Measurements from ENCODE around the gene B3GNT8.

DNA sequence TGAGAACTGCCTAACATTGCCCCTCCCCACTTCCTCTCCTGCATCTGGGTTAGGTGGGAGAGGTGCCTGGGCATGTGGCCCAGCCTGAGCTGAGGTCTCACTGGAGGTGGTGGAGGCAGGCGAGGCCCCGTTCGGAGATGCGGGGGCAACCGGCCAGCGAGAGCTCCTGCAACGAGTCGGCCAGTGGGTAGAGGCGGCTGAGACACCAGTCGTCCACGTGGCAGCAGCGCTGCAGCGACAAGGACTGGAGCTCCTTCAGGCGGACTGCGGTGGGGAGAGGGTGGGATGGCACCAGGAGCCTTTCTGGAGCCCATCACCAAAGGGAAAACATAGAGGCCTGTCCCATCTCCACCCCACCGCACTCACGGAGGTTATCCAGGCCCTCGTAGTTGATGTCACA lies 6.0 kb upstream of the B3GNT8 start:
- TF ChIP-seq, protein P1, sequence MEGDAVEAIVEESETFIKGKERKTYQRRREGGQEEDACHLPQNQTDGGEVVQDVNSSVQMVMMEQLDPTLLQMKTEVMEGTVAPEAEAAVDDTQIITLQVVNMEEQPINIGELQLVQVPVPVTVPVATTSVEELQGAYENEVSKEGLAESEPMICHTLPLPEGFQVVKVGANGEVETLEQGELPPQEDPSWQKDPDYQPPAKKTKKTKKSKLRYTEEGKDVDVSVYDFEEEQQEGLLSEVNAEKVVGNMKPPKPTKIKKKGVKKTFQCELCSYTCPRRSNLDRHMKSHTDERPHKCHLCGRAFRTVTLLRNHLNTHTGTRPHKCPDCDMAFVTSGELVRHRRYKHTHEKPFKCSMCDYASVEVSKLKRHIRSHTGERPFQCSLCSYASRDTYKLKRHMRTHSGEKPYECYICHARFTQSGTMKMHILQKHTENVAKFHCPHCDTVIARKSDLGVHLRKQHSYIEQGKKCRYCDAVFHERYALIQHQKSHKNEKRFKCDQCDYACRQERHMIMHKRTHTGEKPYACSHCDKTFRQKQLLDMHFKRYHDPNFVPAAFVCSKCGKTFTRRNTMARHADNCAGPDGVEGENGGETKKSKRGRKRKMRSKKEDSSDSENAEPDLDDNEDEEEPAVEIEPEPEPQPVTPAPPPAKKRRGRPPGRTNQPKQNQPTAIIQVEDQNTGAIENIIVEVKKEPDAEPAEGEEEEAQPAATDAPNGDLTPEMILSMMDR (IDR thresholded peaks at IDR 0.05) = no peak
- TF ChIP-seq POLR2A (IDR thresholded peaks at IDR 0.05) = no peak
